Activated naive CD4-positive, alpha-beta T cell treated with anti-CD3 and anti-CD28 coated beads, Interleukin-2, amount 50 U/mL, for 24 hours (primary cell): ENCODE data around the gene SULT4A1.

Source experiments
- H3K27ac Mint-ChIP-seq: one replicate; pipeline ENCODE4 v1.8.0; 2021; ENCODE audit warnings: mild to moderate bottlenecking, mixed read lengths
- H3K27me3 Mint-ChIP-seq: one replicate; pipeline ENCODE4 v1.8.0; 2021; ENCODE audit warnings: mixed read lengths
- H3K36me3 Mint-ChIP-seq: one replicate; pipeline ENCODE4 v1.8.0; 2021; ENCODE audit warnings: mixed read lengths
- H3K4me1 Mint-ChIP-seq: one replicate; pipeline ENCODE4 v1.8.0; 2021; ENCODE audit warnings: mixed read lengths
- H3K4me3 Mint-ChIP-seq: one replicate; pipeline ENCODE4 v1.8.0; 2021; ENCODE audit warnings: mild to moderate bottlenecking, mixed read lengths
- H3K9me3 Mint-ChIP-seq: one replicate; pipeline ENCODE4 v1.8.0; 2021; ENCODE audit warnings: mixed read lengths

The SULT4A1 gene

GRCh38 chr22:43833286-43834240, 28.8 kb downstream of the SULT4A1 start:
- Mint-ChIP-seq H3K4me1 (no peaks in the 10 kb centered on the region), H3K27me3 (peaks cover 6% of the 10 kb centered on the region), H3K36me3 (no peaks in the 10 kb centered on the region), H3K4me3 (no peak overlapping the region), H3K9me3 (no peaks in the 10 kb centered on the region), H3K27ac (peak overlapping the region; percentile 46)

- Mint-ChIP-seq H3K4me1 (no peaks in the 10 kb centered on the region), H3K27me3 (peaks cover 6% of the 10 kb centered on the region), H3K36me3 (no peaks in the 10 kb centered on the region), H3K27ac (peak overlapping the region; percentile 46), H3K9me3 (no peaks in the 10 kb centered on the region), H3K4me3 (no peak overlapping the region)
Measured at GRCh38 chr22:43832393-43833265, 29.7 kb downstream of the SULT4A1 start.

- no peak overlapping the region for H3K27ac Mint-ChIP-seq
- no peak overlapping the region for H3K4me3 Mint-ChIP-seq
- peaks cover 6% of the 10 kb centered on the region for H3K27me3 Mint-ChIP-seq
- H3K9me3 Mint-ChIP-seq, result no peaks in the 10 kb centered on the region
- H3K36me3 Mint-ChIP-seq, result no peaks in the 10 kb centered on the region
- H3K4me1 Mint-ChIP-seq, result no peaks in the 10 kb centered on the region
Measured at GRCh38 chr22:43831561-43832392, 30.5 kb downstream of the SULT4A1 start.

- H3K4me1 Mint-ChIP-seq, result no peaks in the 10 kb centered on the region
- no peaks in the 10 kb centered on the region for H3K36me3 Mint-ChIP-seq
- no peak overlapping the region for H3K27ac Mint-ChIP-seq
- H3K27me3 Mint-ChIP-seq, result peaks cover 6% of the 10 kb centered on the region
- H3K9me3 Mint-ChIP-seq, result no peaks in the 10 kb centered on the region
- no peak overlapping the region for H3K4me3 Mint-ChIP-seq
Measured at GRCh38 chr22:43830931-43831560, 31.3 kb downstream of the SULT4A1 start.

- no peaks in the 10 kb centered on the region for H3K36me3 Mint-ChIP-seq
- H3K9me3 Mint-ChIP-seq, result no peaks in the 10 kb centered on the region
Measured at GRCh38 chr22:43829904-43830851, 32.1 kb downstream of the SULT4A1 start.

GRCh38 chr22:43828998-43829782, 33.1 kb downstream of the SULT4A1 start:
- H3K27ac Mint-ChIP-seq, result no peak overlapping the region
- no peaks in the 10 kb centered on the region for H3K4me1 Mint-ChIP-seq
- no peak overlapping the region for H3K4me3 Mint-ChIP-seq
- H3K36me3 Mint-ChIP-seq, result no peaks in the 10 kb centered on the region
- peaks cover 2% of the 10 kb centered on the region for H3K27me3 Mint-ChIP-seq
- H3K9me3 Mint-ChIP-seq, result no peaks in the 10 kb centered on the region

More at GRCh38 chr22:43829904-43830851, 32.1 kb downstream of the SULT4A1 start:
- Mint-ChIP-seq H3K27me3 (peaks cover 1% of the 10 kb centered on the region), H3K27ac (no peak overlapping the region), H3K4me1 (no peaks in the 10 kb centered on the region), H3K4me3 (no peak overlapping the region)

- peak overlapping the region; percentile 17 for H3K27ac Mint-ChIP-seq
- no peaks in the 10 kb centered on the region for H3K9me3 Mint-ChIP-seq
- no peak overlapping the region for H3K4me3 Mint-ChIP-seq
- H3K27me3 Mint-ChIP-seq, result peaks cover 2% of the 10 kb centered on the region
- no peaks in the 10 kb centered on the region for H3K36me3 Mint-ChIP-seq
- H3K4me1 Mint-ChIP-seq, result no peaks in the 10 kb centered on the region
Measured at GRCh38 chr22:43828725-43828997, 33.7 kb downstream of the SULT4A1 start.

- H3K27me3 Mint-ChIP-seq, result peaks cover 2% of the 10 kb centered on the region
- no peaks in the 10 kb centered on the region for H3K9me3 Mint-ChIP-seq
- peak overlapping the region; percentile 17 for H3K27ac Mint-ChIP-seq
- no peaks in the 10 kb centered on the region for H3K36me3 Mint-ChIP-seq
- no peaks in the 10 kb centered on the region for H3K4me1 Mint-ChIP-seq
- H3K4me3 Mint-ChIP-seq, result no peak overlapping the region
Measured at GRCh38 chr22:43827926-43828724, 34.2 kb downstream of the SULT4A1 start.

GRCh38 chr22:43827003-43827735, 35.1 kb downstream of the SULT4A1 start:
- H3K27me3 Mint-ChIP-seq, result peaks cover 4% of the 10 kb centered on the region
- no peaks in the 10 kb centered on the region for H3K9me3 Mint-ChIP-seq
- no peaks in the 10 kb centered on the region for H3K4me1 Mint-ChIP-seq
- no peak overlapping the region for H3K27ac Mint-ChIP-seq
- no peaks in the 10 kb centered on the region for H3K36me3 Mint-ChIP-seq
- H3K4me3 Mint-ChIP-seq, result no peak overlapping the region

- Mint-ChIP-seq H3K27ac (no peak overlapping the region), H3K27me3 (peaks cover 6% of the 10 kb centered on the region), H3K4me3 (no peak overlapping the region), H3K9me3 (no peaks in the 10 kb centered on the region), H3K36me3 (no peaks in the 10 kb centered on the region), H3K4me1 (no peaks in the 10 kb centered on the region)
Measured at GRCh38 chr22:43826142-43827002, 35.9 kb downstream of the SULT4A1 start.

- no peak overlapping the region for H3K4me3 Mint-ChIP-seq
- H3K36me3 Mint-ChIP-seq, result no peaks in the 10 kb centered on the region
- H3K4me1 Mint-ChIP-seq, result no peaks in the 10 kb centered on the region
- no peak overlapping the region for H3K27ac Mint-ChIP-seq
- H3K27me3 Mint-ChIP-seq, result peaks cover 9% of the 10 kb centered on the region
- H3K9me3 Mint-ChIP-seq, result no peaks in the 10 kb centered on the region
Measured at GRCh38 chr22:43825651-43826050, 36.7 kb downstream of the SULT4A1 start.
